Esophagus muscularis mucosa (tissue), 2 donors: ENCODE results near the gene SFMBT1.

Experiments used
- EP300 ChIP-seq: sonication (generic); formaldehyde crosslinking; IDR thresholded peaks from one replicate; pipeline ENCODE4 v1.6.1; 2017; ENCODE audit warnings: antibody characterized with exemption
- POLR2A ChIP-seq: fragments of 450-650 bp; IDR thresholded peaks from one replicate; pipeline ENCODE4 v1.6.1; 2017; ENCODE audit warnings: antibody characterized with exemption, moderate library complexity, mild to moderate bottlenecking, low read depth

- no peak for TF ChIP-seq POLR2A
- TF ChIP-seq EP300: no peak
Observed at GRCh38 chr3:52983828-52984227, 62.0 kb downstream of the SFMBT1 start.
